ENCODE results near the gene CTNNA3. TPM values are rescaled to one million over a fixed set of nuclear protein-coding genes. Genes with fewer than 3 reads are reported as not detected.

Gene CTNNA3
- total RNA-seq, 1 experiment from 2014 or later = 0.20 TPM

DNA sequence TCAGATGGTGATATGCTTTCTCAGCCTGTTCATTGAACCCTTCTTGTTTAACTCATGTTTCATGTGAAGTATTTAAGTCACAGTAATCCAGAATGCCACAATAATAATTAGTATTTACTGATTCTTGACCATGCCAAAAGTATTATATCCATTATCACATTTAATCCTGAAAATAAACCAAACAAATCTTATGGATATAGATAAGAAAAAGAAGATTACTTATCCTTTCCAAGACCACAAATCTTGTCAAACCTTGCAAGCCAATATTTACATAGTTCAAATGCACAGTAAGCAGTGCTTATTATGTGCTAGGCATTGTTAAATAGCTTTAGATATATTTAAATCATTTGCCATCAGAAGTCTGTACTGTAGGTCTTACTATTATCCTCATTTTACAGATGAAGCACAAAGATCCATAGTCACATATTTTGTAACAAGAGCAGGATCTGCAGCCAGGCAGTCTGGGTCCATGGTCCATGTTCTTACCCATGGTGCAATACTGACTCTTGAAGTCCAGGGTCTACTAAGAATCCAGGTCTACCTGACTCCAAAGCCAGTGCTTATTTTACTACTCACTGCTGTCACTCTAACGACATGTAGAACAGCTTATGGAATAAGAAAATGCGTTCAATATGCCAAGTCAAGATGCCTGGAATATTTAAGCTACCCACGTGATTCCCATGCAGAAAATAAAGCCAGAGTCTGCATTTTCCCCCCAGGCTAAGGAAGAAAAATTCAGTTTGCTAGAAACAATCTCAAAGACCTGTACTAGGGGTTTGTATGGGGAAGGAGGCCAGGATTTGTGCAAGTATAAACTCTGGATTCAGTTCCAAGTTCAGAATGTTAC is 1755.0 kb downstream of the CTNNA3 start:
- H3K27me3 Mint-ChIP-seq (ENCODE audit: insufficient read depth, unreplicated experiment) = no peaks in the 10 kb centered on the region
- no peaks in the 10 kb centered on the region for H3K36me3 Mint-ChIP-seq (ENCODE audit: insufficient read depth, unreplicated experiment)
- H3K9me3 ChIP-seq = no peaks in the 10 kb centered on the region
- CTCF ChIA-PET = no interaction called here
- peaks cover 40% of the 10 kb centered on the region for H3K4me1 ChIP-seq
- no peaks in the 10 kb centered on the region for H3K9me3 Mint-ChIP-seq (ENCODE audit: unreplicated experiment)
- H3K4me3 Mint-ChIP-seq (ENCODE audit: unreplicated experiment) = no peak overlapping the region
- BruUV-seq (replicated peaks) = no TSS peak
- intact Hi-C loops (cut with micrococcal nuclease; ENCODE audit: unreplicated experiment) = no loop called here
- peaks cover 22% of the 10 kb centered on the region for H3K4me1 Mint-ChIP-seq (ENCODE audit: low read depth, unreplicated experiment)
- no peaks in the 10 kb centered on the region for H3K36me3 ChIP-seq (ENCODE audit: control insufficient read depth, insufficient read depth, low read length)
- H3K27ac Mint-ChIP-seq (ENCODE audit: unreplicated experiment) = no peak overlapping the region
- POLR2A ChIA-PET = no interaction called here
- no peaks in the 10 kb centered on the region for H3K27me3 ChIP-seq (replicated peaks; ENCODE audit: control insufficient read depth, insufficient read depth, low read length)
- TF ChIP-seq CTCF (IDR thresholded peaks at IDR 0.05; ENCODE audit: insufficient read depth in 1 of 2, low read depth in 1 of 2, low read length in 1 of 2, severe bottlenecking in 1 of 2, unreplicated experiment in 1 of 2) = no peak
- H3K4me3 ChIP-seq (ENCODE audit: low read depth, low read length) = no peak overlapping the region
- DNase-seq = peak; percentile 40 to 51

- Histone ChIP-seq H3K27me3 (replicated peaks; ENCODE audit: control insufficient read depth, insufficient read depth, low read length) (no peaks in the 10 kb centered on the region), H3K4me1 (peaks cover 32% of the 10 kb centered on the region), H3K9me3 (no peaks in the 10 kb centered on the region), H3K36me3 (ENCODE audit: control insufficient read depth, insufficient read depth, low read length) (no peaks in the 10 kb centered on the region), H3K4me3 (ENCODE audit: low read depth, low read length) (no peak overlapping the region)
- ChIA-PET CTCF (no interaction called here), POLR2A (no interaction called here)
- DNase-seq = no peak
- no peak overlapping the region for H3K4me3 Mint-ChIP-seq (ENCODE audit: unreplicated experiment)
- peaks cover 17% of the 10 kb centered on the region for H3K4me1 Mint-ChIP-seq (ENCODE audit: low read depth, unreplicated experiment)
- H3K27ac Mint-ChIP-seq (ENCODE audit: unreplicated experiment) = no peak overlapping the region
- intact Hi-C loops (cut with micrococcal nuclease; ENCODE audit: unreplicated experiment) = no loop called here
- TF ChIP-seq CTCF (IDR thresholded peaks at IDR 0.05; ENCODE audit: insufficient read depth in 1 of 2, low read depth in 1 of 2, low read length in 1 of 2, severe bottlenecking in 1 of 2, unreplicated experiment in 1 of 2) = no peak
- no TSS peak for BruUV-seq (replicated peaks)
- H3K36me3 Mint-ChIP-seq (ENCODE audit: insufficient read depth, unreplicated experiment) = no peaks in the 10 kb centered on the region
- no peaks in the 10 kb centered on the region for H3K27me3 Mint-ChIP-seq (ENCODE audit: insufficient read depth, unreplicated experiment)
- H3K9me3 Mint-ChIP-seq (ENCODE audit: unreplicated experiment) = no peaks in the 10 kb centered on the region
Measured at GRCh38 chr10:65940105-65940504, 1755.9 kb downstream of the CTNNA3 start.

DNA sequence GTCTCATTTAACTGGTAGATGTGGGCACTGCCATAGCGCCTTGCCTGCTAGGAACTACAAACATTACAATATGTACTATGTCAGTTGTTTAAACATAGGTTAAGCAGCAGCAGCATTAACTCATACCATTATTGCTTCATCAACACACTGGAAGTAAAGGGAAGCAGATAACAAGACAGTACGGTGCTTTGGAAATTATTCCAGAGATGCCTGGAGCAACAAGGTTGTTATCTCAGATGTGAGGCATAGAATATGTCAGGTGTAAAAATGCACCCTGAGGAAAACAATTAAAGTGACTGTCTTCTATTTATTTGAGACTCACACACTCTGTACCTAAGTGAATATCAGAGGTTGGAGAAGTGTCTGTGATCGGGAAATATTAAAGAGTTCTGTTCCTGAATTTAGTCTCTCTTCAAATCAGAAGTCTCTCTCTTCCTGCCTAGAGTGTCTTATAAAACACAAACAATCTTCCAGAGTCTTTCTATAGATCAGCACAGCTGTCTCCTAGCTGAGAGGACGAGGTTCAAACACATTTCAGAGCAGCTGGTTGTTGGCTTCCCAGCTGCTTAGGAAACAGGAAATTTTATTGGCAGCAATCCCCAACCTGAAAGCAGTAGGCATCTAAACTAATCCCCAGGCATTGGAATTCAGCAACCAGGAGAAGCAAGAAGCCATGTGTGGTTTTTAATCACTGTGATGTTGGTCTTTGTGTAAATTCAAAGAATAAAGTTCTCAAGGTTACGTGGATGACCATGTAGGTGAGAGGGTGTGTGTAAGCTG is 1764.5 kb downstream of the CTNNA3 start:
- no peaks in the 10 kb centered on the region for H3K4me1 ChIP-seq
- CTCF ChIA-PET = no interaction called here

More for the DNA sequence above, 1764.5 kb downstream of the CTNNA3 start:
- H3K36me3 Mint-ChIP-seq (ENCODE audit: insufficient read depth, unreplicated experiment) = no peaks in the 10 kb centered on the region
- no peak overlapping the region for H3K4me3 ChIP-seq (ENCODE audit: low read depth, low read length)
- H3K36me3 ChIP-seq (ENCODE audit: control insufficient read depth, insufficient read depth, low read length) = no peaks in the 10 kb centered on the region
- POLR2A ChIA-PET = interaction anchor here (0.6 kb wide), 1 partner anchor 84 kb away, joined by 3 read pairs; no protein-coding TSS in a partner anchor
- no peak for DNase-seq
- no peak overlapping the region for H3K4me3 Mint-ChIP-seq (ENCODE audit: unreplicated experiment)
- TF ChIP-seq CTCF (IDR thresholded peaks at IDR 0.05; ENCODE audit: insufficient read depth in 1 of 2, low read depth in 1 of 2, low read length in 1 of 2, severe bottlenecking in 1 of 2, unreplicated experiment in 1 of 2) = no peak
- no peaks in the 10 kb centered on the region for H3K9me3 Mint-ChIP-seq (ENCODE audit: unreplicated experiment)
- BruUV-seq (replicated peaks) = no TSS peak
- intact Hi-C loops (cut with micrococcal nuclease; ENCODE audit: unreplicated experiment) = no loop called here
- no peaks in the 10 kb centered on the region for H3K4me1 Mint-ChIP-seq (ENCODE audit: low read depth, unreplicated experiment)
- H3K27me3 Mint-ChIP-seq (ENCODE audit: insufficient read depth, unreplicated experiment) = no peaks in the 10 kb centered on the region
- H3K27me3 ChIP-seq (replicated peaks; ENCODE audit: control insufficient read depth, insufficient read depth, low read length) = no peaks in the 10 kb centered on the region
- H3K9me3 ChIP-seq = no peaks in the 10 kb centered on the region
- H3K27ac Mint-ChIP-seq (ENCODE audit: unreplicated experiment) = no peak overlapping the region

Data from Caco-2 (cell line).